Activated naive CD4-positive, alpha-beta T cell (primary cell): ENCODE data around the gene APOD.

Experiments used
- DNase-seq, 4 experiments: peaks; one replicate each; lab custom pipeline; 2025; lab: John Stamatoyannopoulos, UW

The APOD gene

DNA sequence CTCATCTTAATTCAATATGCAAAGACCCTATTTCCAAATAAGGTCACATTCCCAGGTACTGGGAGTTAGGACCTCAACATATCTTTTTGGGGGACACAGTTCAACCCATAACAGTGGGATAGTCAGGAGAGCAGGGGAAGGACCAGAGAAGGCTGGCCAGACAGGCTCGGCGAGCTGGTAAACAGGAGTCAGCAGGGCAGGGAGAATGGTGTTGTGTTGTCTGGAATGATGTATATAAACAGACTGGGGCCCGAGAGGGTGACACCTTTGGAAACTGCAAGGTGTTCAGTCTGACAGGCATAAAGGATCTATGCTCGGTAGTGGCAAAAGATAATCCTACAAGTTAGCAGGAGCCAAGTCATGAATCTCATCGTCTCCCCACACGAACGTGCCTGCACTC is 30.5 kb downstream of the APOD start:
- no peak for DNase-seq

DNA sequence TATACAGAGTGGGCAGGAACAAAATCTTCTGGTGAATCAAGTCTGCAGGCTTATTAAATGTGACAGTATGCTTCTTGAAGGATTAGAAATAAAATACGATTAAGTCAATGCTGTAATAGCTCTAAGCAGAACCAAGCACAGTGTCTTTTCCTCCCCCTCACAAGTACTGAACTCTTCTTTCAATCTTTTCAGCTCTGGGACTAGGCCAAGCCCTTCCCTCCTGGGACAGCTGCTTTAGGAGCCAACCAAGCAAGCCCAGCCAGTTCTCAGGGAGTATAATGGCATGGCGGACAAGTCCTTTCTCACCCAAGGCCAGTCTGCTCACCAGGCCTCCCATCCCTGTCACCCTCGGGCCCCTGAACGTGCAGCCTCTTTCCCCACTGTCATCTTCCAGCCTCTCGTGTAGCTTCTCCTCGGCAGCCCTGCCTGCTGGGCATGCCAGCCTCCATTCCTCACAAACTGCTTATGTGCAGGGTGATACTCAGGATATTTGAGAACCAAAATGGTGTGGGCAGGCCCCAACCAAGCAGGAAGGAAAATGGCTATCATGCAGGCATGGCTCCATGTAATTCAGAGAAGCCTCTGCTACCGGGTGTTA is 32.3 kb downstream of the APOD start:
- no peak for DNase-seq

DNA sequence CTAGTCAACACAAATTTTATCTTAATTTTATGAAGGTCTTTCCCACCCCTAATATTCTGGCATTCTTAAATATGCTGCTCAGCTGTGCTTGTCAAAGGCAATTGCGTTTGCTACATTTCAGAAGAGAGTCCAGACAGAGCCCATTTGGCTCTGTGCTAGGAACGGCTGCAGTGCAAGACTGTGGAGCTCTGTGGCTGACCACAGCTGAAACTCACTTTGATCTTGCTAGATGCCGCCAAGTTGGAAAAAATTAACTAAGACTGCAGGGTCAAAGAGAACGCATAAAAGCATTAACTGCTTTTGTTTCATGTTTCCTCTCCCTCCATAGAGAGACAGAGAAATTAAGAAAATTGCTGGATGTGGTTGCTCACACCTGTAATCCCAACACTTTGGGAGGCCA is 33.0 kb downstream of the APOD start:
- DNase-seq = no peak

GRCh38 chr3:195549931-195550519 is 33.7 kb downstream of the APOD start:
- DNase-seq = peak in 3 of 4 experiments; percentile 34 to 74 (median 65)

DNA sequence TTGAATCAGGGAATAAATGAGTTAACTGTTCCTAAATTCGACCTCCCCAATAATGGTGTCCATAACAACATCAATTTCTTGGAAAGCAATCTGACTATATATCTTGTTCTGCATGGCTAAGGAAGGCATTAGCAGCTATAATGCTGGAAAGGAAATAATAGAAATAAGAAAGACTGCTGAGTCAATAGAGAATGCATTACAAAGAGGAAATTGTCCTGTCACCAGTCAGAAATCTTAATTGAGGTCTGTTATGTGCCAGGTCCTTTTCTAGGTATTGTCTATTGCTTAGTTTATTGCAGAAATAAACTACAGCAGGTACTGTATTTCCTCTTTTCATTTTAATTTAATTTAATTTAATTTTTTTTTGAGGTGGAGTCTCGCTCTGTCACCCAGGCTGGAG is 34.8 kb downstream of the APOD start:
- DNase-seq = no peak

- no peak for DNase-seq
These were observed 35.2 kb downstream of the APOD start for GRCh38 chr3:195548501-195548900.

- DNase-seq = no peak
These were observed 35.7 kb downstream of the APOD start for GRCh38 chr3:195548006-195548405.

DNA sequence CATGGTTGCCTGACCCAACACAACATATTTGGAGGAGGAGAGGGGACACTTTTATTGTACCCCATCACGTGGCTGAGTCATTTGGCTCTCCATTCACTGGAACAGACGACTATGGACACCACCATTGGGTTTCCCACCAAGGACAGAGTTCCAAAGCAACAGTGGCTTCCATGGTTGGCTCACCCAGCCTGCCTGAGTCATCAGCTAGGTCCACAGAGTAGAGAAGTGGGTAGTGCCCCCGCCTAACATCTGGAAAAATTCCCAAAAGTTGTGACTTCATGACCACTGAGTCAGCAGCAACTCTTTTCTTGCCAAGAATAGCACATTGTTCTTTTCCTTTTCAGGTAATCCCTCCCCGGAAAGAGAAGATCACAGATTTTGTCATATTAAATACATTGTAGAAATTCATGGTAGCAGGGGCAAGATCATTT is 37.6 kb downstream of the APOD start:
- DNase-seq = no peak

GRCh38 chr3:195544634-195545033 is 39.1 kb downstream of the APOD start:
- no peak for DNase-seq

DNA sequence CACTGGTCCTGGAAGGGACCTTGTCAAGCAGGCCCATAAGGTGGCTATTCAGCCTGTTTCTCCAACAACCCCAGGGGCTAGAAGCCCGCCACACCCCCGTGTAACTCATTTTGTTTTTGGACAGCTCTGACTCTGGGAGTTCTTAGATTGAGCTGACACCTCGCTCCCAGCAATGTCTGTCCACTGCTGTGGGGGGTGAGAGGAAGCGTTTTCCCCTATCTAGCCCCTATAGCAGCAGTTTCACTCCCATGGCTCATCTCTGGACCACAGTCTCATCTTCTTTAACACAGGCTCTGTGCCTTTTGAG is 39.6 kb downstream of the APOD start:
- DNase-seq = no peak

GRCh38 chr3:195543500-195544229 is 40.1 kb downstream of the APOD start:
- DNase-seq = no peak

- DNase-seq = peak; percentile 75 to 91 (median 81)
These were observed 40.8 kb downstream of the APOD start, which contains the start of gene PPP1R2 for GRCh38 chr3:195542698-195543499. PPP1R2 (minus strand) TSS chr3:195543325; CDS start chr3:195543025, 300 bp downstream.

DNA sequence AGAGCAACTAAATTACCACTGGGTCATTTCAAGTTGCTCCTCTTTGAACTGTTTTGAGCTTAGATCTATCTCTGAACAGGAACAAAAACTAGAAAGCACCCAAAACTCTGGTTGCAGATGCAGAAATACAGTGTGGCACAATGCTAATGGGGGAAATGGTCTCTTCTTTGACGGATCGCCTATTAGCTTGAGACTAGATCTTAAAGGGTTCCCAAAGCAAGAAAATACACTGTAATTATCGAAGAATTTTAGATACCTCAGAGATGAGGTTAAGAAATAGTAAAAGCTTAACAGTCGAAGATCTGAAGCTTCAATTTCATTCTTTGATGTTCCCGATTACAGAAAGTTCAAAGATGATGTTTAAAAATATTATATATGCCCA is 41.4 kb downstream of the APOD start:
- no peak for DNase-seq

DNA sequence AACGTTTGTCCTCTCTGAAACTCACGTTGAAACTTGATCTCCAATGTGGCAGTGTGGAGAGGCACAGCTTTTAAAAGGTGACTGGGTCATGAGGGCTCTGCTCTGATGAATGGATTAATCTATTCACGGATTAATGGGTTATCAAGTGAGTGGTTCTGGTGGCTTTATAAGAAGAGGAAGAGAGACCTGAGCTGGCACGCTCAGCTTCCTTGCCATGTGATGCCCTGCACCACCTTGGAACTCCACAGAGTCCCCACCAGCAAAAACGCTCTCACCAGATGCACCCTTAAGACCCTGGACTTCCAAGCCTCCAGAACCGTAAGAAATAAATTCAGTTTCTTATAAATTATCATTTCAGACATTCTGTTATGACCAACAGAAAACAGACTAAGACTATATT is 43.2 kb downstream of the APOD start:
- DNase-seq = no peak

DNA sequence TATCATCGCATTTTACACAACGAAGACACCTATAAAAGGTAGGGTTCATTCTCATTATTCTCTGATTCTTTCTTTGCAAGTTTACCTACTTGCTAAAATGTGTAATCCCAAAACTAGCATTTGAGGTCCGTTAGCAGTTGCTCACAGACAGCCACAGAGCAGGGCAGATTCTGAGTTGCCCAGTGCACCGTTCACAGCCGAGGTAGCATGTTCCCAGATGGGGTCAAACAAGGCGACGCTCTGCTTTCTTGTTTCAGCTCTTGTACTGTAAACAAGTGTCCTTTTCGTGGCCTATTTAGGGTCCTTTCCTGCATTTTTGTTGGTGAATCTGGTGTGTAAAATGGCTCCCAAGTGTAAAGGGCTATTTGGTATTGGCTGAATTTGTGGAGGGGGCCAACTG is 43.7 kb downstream of the APOD start:
- DNase-seq = no peak

- no peak for DNase-seq
These were observed 44.3 kb downstream of the APOD start for GRCh38 chr3:195539479-195539878.

- no peak for DNase-seq
These were observed 45.7 kb downstream of the APOD start for GRCh38 chr3:195537995-195538394.

DNA sequence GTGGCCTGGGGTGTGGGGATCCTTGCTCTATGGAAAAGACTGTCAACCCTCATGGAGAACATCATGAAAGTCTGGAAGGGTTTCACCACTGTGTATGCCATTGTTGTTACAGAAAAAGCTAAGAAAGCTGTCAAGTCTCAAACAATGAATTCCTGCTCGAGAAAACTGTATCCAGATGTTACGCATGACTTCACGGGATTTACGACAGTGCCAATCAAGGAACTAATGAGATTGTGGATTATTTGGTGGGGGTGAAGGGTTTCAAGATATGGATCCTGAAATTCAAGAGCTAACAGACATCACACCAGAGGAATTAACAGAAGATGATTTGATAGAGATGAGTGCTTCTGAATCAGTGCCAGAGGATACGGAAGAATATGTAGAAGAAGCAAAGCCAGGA is 48.4 kb downstream of the APOD start:
- DNase-seq = no peak

GRCh38 chr3:195532834-195533233 is 50.9 kb downstream of the APOD start:
- no peak for DNase-seq

GRCh38 chr3:195532345-195532744 is 51.4 kb downstream of the APOD start:
- no peak for DNase-seq

- DNase-seq = no peak
These were observed 52.1 kb downstream of the APOD start for GRCh38 chr3:195531683-195532082.

- DNase-seq = no peak
These were observed 57.2 kb downstream of the APOD start for GRCh38 chr3:195526492-195526891.
